Measurements from ENCODE around the gene CAPN10.

DNA sequence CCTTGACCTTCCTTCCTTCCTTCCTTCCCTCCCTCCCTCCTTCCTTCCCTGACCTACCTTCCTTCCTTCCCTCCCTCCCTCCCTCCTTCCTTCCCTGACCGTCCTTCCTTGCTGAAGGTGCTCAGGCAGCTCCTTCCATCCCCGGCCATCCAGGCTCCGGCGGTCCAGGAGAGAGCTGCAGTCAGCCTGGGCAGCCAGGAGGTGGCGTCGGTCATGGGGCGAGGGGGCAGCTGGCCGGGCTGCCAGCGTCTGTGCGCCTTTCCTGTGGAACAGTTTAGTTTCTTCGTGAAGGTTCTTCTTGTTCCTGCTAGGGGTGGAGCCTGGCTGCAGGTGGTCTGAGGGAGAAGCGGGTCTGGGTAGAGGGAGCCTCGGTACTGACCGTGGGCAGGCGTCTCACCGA lies 54.4 kb downstream of the CAPN10 start:
- TF ChIP-seq, protein P1, sequence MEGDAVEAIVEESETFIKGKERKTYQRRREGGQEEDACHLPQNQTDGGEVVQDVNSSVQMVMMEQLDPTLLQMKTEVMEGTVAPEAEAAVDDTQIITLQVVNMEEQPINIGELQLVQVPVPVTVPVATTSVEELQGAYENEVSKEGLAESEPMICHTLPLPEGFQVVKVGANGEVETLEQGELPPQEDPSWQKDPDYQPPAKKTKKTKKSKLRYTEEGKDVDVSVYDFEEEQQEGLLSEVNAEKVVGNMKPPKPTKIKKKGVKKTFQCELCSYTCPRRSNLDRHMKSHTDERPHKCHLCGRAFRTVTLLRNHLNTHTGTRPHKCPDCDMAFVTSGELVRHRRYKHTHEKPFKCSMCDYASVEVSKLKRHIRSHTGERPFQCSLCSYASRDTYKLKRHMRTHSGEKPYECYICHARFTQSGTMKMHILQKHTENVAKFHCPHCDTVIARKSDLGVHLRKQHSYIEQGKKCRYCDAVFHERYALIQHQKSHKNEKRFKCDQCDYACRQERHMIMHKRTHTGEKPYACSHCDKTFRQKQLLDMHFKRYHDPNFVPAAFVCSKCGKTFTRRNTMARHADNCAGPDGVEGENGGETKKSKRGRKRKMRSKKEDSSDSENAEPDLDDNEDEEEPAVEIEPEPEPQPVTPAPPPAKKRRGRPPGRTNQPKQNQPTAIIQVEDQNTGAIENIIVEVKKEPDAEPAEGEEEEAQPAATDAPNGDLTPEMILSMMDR (IDR thresholded peaks at IDR 0.05; ENCODE audit: insufficient read depth, low read length, poor library complexity, severe bottlenecking): no peak
- TF ChIP-seq EZH2phosphoT487 (conservative IDR thresholded peaks at IDR 0.05; ENCODE audit: low read length): no peak

All from SU-DHL-6 (cell line).